ENCODE measurements around the gene KLK11. TPM values are rescaled to one million over a fixed set of nuclear protein-coding genes. Genes with fewer than 3 reads are reported as not detected.
A peak's percentile ranks its signal among the peaks of the same experiment; 100 is the strongest.

The KLK11 gene
- total and polyA plus RNA-seq, 11 donors: 0.32 to 19.1 (median 0.38) TPM; not detected in 7

DNA sequence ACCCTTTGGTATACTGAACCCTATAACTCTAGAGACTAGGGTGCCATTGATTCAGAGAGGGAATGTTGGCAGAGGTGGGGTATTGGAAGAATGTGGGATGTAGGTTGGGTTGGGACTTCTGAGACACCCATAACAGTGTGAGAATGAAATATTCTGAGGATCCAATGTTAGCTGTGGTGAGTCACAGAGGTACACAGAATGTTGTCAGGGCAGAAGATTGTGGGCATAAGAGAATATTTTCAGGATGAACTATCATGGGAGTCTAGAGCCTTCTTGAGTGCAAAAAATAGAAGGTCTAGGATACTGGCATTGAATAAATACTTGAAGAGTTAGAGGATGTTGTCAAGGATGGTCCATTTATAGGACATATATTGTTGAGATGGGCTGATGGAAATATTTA, 29.4 kb upstream of the KLK11 start:
- Histone ChIP-seq H3K9me3 (no peaks in the 10 kb centered on the region), H3K4me3 (no peak overlapping the region), H3K4me1 (no peaks in the 10 kb centered on the region), H3K36me3 (no peaks in the 10 kb centered on the region), H3K27ac (no peak overlapping the region), H3K27me3 (peaks cover 0 to 29% (median 3%) of the 10 kb centered on the region in 9 donors)
- intact Hi-C loops (cut with DNase I): no loop called here
- ATAC-seq: no peak
- DNase-seq: no peak
- TF ChIP-seq POLR2A (IDR thresholded peaks at IDR 0.05) (no peak), CTCF (IDR thresholded peaks at IDR 0.05) (no peak)

GRCh38 chr19:51047031-51047335, 20.6 kb upstream of the KLK11 start:
- 7 to 12% (median 7%) methylated on average over 4 of the region's 4 CpGs for WGBS, 4 donors
- Histone ChIP-seq H3K36me3 (no peaks in the 10 kb centered on the region), H3K27me3 (no peaks in the 10 kb centered on the region), H3K9me3 (peaks cover 0 to 4% (median 0%) of the 10 kb centered on the region in 12 donors), H3K27ac (peak overlapping the region in 1 of 12 donors; percentile 25), H3K4me3 (no peak overlapping the region), H3K4me1 (peaks cover 0 to 4% (median 0%) of the 10 kb centered on the region in 12 donors)
- no peak for DNase-seq
- intact Hi-C loops (cut with DNase I): no loop called here
- no peak for TF ChIP-seq CTCF (IDR thresholded peaks at IDR 0.05)
- TF ChIP-seq POLR2A (IDR thresholded peaks at IDR 0.05): no peak
- ATAC-seq: no peak

DNA sequence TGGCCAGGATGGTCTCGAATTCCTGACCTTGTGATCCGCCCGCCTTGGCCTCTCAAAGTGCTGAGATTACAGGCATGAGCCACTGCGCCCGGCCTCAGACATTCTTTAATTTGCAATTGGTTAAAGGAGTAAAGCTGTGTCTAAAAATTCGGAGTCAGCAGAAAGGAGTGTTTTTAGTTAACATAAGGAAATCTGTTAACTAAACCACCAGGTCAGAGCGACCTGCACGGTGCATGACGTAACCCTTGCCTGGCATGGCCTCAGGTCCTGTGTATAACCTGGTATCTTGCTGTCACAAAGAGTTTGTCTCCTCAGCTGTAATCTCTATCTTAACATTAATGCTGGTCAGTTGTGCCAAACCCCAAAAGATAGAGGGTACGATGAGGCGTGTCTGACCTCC, 17.9 kb upstream of the KLK11 start:
- H3K9me3 ChIP-seq: no peaks in the 10 kb centered on the region
- 80 to 88% (median 84%) methylated on average over 11 of the region's 11 CpGs for WGBS, 4 donors
- no peaks in the 10 kb centered on the region for H3K36me3 ChIP-seq
- no peak for ATAC-seq
- peaks cover 0 to 4% (median 0%) of the 10 kb centered on the region in 12 donors for H3K4me1 ChIP-seq
- TF ChIP-seq CTCF (IDR thresholded peaks at IDR 0.05) (no peak), POLR2A (IDR thresholded peaks at IDR 0.05) (no peak)
- H3K27ac ChIP-seq: no peak overlapping the region
- intact Hi-C loops (cut with DNase I): no loop called here
- no peak overlapping the region for H3K4me3 ChIP-seq
- no peak for DNase-seq
- H3K27me3 ChIP-seq: peaks cover 0 to 5% (median 0%) of the 10 kb centered on the region in 9 donors

GRCh38 chr19:51043497-51043896, 17.1 kb upstream of the KLK11 start:
- no peaks in the 10 kb centered on the region for H3K9me3 ChIP-seq
- intact Hi-C loops (cut with DNase I): no loop called here
- H3K4me1 ChIP-seq: peaks cover 0 to 4% (median 0%) of the 10 kb centered on the region in 12 donors
- H3K27me3 ChIP-seq: peaks cover 0 to 5% (median 0%) of the 10 kb centered on the region in 9 donors
- 75 to 85% (median 83%) methylated on average over 9 of the region's 9 CpGs for WGBS, 4 donors
- TF ChIP-seq POLR2A (IDR thresholded peaks at IDR 0.05) (no peak), CTCF (IDR thresholded peaks at IDR 0.05) (no peak)
- H3K27ac ChIP-seq: no peak overlapping the region
- H3K4me3 ChIP-seq: no peak overlapping the region
- DNase-seq: no peak
- no peaks in the 10 kb centered on the region for H3K36me3 ChIP-seq
- ATAC-seq: no peak
